Measurements from ENCODE around the gene ZNF333.
"Not testable (repeated sequence)": the region's sequence is repeated elsewhere in the genome, so short reads cannot be mapped to it uniquely, and the experiment has no call there.

ZNF333 gene

DNA sequence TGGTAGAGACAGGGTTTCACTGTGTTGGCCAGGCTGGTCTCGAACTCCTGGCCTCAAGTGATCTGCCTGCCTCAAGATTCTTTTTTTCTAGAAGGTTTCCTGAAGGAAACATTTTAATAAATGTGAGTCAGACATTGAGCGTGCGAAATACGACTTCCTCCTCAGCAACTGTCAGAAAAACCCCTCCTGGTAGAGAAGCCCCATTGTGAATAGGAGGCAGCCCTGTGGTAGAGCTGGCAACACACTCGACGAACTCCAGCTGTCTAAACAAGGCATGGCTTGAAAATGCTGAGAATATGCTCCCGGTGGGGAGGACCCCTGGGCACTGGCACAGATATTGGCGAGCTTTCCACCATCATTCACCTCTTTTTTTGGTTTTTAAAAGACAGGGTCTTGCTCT is 9.8 kb downstream of the ZNF333 start:
- DNase-seq (ENCODE audit: low spot score), result no peak

- DNase-seq (ENCODE audit: low spot score), result no peak
Measured at GRCh38 chr19:14700711-14701375, 11.0 kb downstream of the ZNF333 start.

DNA sequence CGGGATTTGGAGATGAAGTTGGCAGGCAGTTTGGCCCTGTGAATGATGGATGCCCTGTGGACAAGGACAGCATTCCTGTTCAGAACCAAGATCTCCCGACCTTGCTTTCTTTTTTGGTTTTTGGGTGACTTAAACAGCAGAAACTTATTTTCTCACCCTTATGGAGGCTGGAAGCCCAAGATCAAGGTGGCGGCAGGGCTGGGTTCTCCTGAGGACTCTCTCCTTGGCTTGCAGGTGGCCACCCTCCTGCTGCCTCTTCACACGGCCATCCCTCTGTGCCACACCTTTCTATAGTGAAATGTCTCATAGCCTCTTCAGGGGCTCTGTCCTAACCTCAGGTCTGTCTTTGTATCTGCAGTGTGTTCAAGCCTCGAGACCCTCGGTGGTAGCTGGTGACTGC is 14.0 kb downstream of the ZNF333 start:
- DNase-seq (ENCODE audit: low spot score), result no peak

GRCh38 chr19:14704450-14704849 is 14.6 kb downstream of the ZNF333 start:
- DNase-seq (ENCODE audit: low spot score), result no peak

- no peak for DNase-seq (ENCODE audit: low spot score)
Measured at GRCh38 chr19:14715841-14716240, 26.0 kb downstream of the ZNF333 start.

GRCh38 chr19:14718522-14719116 is 28.8 kb downstream of the ZNF333 start:
- no peak for DNase-seq (ENCODE audit: low spot score)

GRCh38 chr19:14719162-14719561 is 29.3 kb downstream of the ZNF333 start:
- no peak for DNase-seq (ENCODE audit: low spot score)

DNA sequence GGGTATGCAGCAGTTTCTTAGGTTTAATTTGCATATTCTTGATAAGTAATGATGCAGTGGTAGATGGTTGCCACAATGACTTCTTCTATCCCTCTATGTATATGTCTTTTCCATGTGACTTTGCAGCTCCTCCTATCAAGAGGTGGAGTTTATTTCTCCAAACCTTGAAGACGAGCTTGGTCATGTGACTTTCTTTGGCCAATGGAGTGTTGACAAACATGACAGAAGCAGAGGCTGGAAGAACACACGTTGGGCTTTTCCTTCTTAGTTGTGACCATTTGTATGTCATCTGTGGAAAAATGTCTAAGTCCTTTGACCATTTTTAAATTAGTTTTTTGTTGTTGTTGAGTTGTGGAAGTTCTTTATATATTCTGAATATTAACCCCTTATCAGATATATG is 32.3 kb downstream of the ZNF333 start:
- DNase-seq (ENCODE audit: low spot score), result no peak

- no peak for DNase-seq (ENCODE audit: low spot score)
Measured at GRCh38 chr19:14728595-14728994, 38.7 kb downstream of the ZNF333 start.

- no peak for DNase-seq (ENCODE audit: low spot score)
Measured at GRCh38 chr19:14731200-14731599, 41.4 kb downstream of the ZNF333 start.

DNA sequence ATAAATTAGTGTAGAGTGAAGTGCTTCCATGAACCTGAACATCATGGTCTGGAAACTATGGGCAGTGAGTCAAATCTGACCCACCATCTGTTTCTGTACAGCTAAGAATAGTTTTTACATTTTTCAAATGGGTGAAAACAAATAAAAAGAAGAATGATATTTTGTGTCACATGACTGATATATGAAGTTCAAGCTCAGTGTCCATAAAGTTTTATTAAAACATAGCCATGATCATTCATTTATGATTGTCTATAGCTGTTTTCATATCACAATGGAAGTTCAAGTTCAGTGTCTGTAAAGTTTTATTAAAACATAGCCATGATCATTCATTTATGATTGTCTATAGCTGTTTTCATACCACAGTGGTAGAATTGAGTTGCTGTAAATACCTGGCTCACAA is 42.7 kb downstream of the ZNF333 start:
- DNase-seq (ENCODE audit: low spot score), result no peak

GRCh38 chr19:14733574-14733973 is 43.7 kb downstream of the ZNF333 start:
- no peak for DNase-seq (ENCODE audit: low spot score)

DNA sequence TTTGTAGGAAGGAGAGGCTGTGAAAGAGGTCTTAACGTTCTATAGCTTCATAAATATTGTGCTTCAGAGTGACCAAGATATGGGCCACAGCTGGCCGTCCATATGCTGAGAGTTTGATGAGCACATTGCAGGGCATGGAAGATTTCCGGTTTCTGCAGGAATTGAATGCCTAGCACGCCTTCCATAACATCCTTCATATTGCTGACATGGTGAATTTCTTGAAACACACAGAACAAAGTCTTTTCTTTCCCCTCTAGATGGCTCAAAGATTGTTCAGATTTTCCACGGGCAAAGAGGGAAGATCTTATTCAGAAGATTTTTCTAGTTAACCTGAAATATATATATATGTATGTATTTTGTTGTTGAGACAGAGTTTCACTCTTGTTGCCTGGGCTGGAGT is 46.1 kb downstream of the ZNF333 start:
- no peak for DNase-seq (ENCODE audit: low spot score)

- no peak for DNase-seq (ENCODE audit: low spot score)
Measured at GRCh38 chr19:14746886-14747285, 57.0 kb downstream of the ZNF333 start.

DNA sequence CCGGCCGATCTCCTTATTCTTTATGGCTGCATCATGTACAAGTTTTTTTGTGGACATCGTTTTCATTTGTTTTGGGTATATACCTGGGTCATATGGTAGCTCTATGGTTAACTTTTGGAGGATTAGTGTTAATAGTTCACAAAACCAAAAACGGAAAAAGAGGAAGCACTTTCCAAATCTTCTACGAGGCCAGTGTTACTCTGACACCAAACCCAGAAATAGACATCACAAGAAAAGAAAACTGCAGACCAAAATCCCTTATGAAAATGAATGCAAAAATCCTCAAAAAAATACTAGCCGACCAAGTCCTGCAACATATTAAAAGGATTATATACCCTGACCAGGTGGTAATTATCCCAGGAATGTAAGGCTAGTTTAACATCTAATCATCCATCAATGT is 58.8 kb downstream of the ZNF333 start:
- DNase-seq (ENCODE audit: low spot score), result no peak

GRCh38 chr19:14758816-14759215 is 69.0 kb downstream of the ZNF333 start:
- DNase-seq (ENCODE audit: low spot score), result no peak

GRCh38 chr19:14761607-14762006 is 71.8 kb downstream of the ZNF333 start:
- no peak for DNase-seq (ENCODE audit: low spot score)

GRCh38 chr19:14762111-14762510 is 72.3 kb downstream of the ZNF333 start:
- no peak for DNase-seq (ENCODE audit: low spot score)

DNA sequence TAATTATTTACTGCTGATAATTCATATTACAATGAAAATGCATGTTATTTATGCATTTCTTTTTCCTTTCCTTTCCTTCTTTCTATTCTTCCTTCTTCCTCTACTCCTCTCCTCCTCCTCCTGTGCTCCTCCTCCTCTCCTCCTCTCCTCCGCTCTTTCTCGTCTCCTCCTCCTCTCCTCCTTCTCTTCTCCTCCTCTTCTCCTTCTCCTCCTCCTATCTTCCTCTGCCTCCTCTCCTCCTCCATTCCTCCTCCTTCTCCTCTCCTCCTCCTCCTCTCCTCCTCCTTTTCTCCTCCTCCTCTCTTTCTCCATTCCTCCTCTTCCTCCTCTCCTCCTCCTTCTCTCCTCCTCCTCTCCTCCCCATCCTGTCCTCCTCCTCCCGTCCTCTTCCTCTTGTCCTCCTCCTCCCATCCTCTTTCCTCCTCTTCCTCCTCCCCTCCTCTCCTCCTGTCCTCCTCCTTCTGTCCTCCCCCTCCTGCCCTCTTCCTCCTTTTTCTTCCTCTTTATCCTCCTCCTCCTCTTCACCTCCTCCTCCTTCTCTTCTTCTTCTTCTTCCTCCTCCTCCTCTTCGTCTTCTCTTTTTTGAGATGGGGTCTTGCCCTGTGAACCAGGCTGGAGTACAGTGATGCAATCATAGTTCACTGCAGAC is 73.8 kb downstream of the ZNF333 start:
- DNase-seq (ENCODE audit: low spot score), result no peak

DNA sequence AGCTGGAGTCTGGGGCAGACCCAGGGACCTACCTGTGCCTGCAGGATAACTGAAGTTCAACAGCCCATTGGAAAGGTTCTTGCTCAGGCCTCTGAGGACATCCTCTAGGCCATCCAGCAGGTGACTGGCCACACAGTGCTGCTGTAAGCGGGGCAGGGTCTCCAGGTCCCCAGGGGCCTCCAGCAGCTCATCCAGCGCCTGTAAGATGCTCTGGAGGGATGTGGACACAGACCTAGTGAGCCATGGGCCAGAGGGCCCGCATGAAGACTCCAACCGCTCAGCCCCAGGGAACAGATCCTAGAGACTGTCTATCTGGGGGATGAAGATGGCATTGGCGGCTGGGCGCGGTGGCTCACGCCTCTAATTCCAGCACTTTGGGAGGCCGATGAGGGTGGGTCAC is 74.6 kb downstream of the ZNF333 start:
- DNase-seq (ENCODE audit: low spot score), result no peak

GRCh38 chr19:14765403-14765802 is 75.6 kb downstream of the ZNF333 start:
- not testable (repeated sequence) for DNase-seq (ENCODE audit: low spot score)

- DNase-seq (ENCODE audit: low spot score), result not testable (repeated sequence)
Measured at GRCh38 chr19:14765841-14766240, 76.0 kb downstream of the ZNF333 start.

DNA sequence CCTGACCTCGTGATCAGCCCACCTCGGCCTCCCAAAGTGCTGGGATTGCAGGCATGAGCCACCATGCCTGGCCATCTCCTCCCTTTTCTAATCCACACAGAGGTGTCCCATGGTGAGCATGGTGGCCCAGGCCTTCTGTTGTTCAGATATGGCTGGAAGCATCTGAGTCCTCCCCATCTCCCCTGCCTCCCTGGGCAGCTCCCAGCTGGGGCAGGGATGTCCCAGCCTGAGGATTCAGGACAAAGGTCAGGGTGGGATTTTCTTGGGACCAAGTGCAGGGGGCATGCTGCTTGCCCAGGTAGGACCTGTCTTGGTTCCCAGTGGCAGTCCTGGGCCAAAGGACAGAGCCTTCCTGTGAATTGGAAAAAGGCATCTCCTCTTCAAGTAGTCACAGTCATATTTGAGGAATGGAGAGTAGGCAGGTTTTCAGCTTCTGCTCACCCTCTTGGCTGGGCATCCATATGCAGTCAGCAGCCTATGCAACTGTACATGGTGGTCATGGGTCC is 77.7 kb downstream of the ZNF333 start:
- DNase-seq (ENCODE audit: low spot score), result no peak
